Measurements from ENCODE around the gene C10orf67. TPM values are rescaled to one million over a fixed set of nuclear protein-coding genes. Genes with fewer than 3 reads are reported as not detected.
A peak's percentile ranks its signal among the peaks of the same experiment; 100 is the strongest.

Gene C10orf67
- total RNA-seq, 1 experiment from 2014 or later, result not detected

- Histone ChIP-seq H3K27me3 (ENCODE audit: control insufficient read depth, insufficient read depth, low read length) (no peaks in the 10 kb centered on the region; the same call in 1 of the 2 replicates), H3K4me3 (ENCODE audit: low read depth in 2 of 2, low read length in 2 of 2) (no peak overlapping the region), H3K4me1 (ENCODE audit: control insufficient read depth, insufficient read depth, low read length) (no peaks in the 10 kb centered on the region), H3K36me3 (ENCODE audit: control insufficient read depth, insufficient read depth, low read length) (no peaks in the 10 kb centered on the region), H3K27ac (ENCODE audit: low read length) (no peak overlapping the region), H3K9me3 (ENCODE audit: control insufficient read depth, insufficient read depth, low read depth, low read length) (no peaks in the 10 kb centered on the region)
- CTCF ChIA-PET, result no interaction called here
- intact Hi-C loops (cut with micrococcal nuclease; ENCODE audit: unreplicated experiment), result no loop called here
- ATAC-seq (no peak), DNase-seq (ENCODE audit: low read depth, low spot score) (no peak)
- BruUV-seq (replicated peaks), result no TSS peak
- no peak for TF ChIP-seq SIN3A (IDR thresholded peaks at IDR 0.05; ENCODE audit: borderline replicate concordance, insufficient read depth, low read depth, low read length)
- no peak for TF ChIP-seq TCF7L2 (IDR thresholded peaks at IDR 0.05; ENCODE audit: low read depth, low read length)
- TF ChIP-seq, protein P1, sequence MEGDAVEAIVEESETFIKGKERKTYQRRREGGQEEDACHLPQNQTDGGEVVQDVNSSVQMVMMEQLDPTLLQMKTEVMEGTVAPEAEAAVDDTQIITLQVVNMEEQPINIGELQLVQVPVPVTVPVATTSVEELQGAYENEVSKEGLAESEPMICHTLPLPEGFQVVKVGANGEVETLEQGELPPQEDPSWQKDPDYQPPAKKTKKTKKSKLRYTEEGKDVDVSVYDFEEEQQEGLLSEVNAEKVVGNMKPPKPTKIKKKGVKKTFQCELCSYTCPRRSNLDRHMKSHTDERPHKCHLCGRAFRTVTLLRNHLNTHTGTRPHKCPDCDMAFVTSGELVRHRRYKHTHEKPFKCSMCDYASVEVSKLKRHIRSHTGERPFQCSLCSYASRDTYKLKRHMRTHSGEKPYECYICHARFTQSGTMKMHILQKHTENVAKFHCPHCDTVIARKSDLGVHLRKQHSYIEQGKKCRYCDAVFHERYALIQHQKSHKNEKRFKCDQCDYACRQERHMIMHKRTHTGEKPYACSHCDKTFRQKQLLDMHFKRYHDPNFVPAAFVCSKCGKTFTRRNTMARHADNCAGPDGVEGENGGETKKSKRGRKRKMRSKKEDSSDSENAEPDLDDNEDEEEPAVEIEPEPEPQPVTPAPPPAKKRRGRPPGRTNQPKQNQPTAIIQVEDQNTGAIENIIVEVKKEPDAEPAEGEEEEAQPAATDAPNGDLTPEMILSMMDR (IDR thresholded peaks at IDR 0.05), result peak; percentile 41
- in situ Hi-C loops (cut with HindIII; ENCODE audit: low pct_unique_long_range_greater_than_20kb, low sequenced_read_pairs), result no loop called here
- POLR2A ChIA-PET, result interaction anchor here (0.5 kb wide), 1 partner anchor 10 kb away, joined by 3 read pairs; no protein-coding TSS in a partner anchor
Measured at GRCh38 chr10:23338155-23338828, 6.3 kb downstream of the C10orf67 start.

- TF ChIP-seq POLR2AphosphoS5 (IDR thresholded peaks at IDR 0.05; ENCODE audit: low read depth, low read length) (no peak), REST (IDR thresholded peaks at IDR 0.05; ENCODE audit: insufficient read depth in 1 of 2, low read depth in 2 of 2, low read length in 1 of 2) (no peak), TCF7L2 (IDR thresholded peaks at IDR 0.05; ENCODE audit: low read depth, low read length) (no peak), SIN3A (IDR thresholded peaks at IDR 0.05; ENCODE audit: borderline replicate concordance, insufficient read depth, low read depth, low read length) (no peak)
- TF ChIP-seq, protein P1 (IDR thresholded peaks at IDR 0.05), result no peak
- in situ Hi-C loops (cut with HindIII; ENCODE audit: low pct_unique_long_range_greater_than_20kb, low sequenced_read_pairs) (no loop called here), intact Hi-C loops (cut with micrococcal nuclease; ENCODE audit: unreplicated experiment) (no loop called here)
- no TSS peak for BruUV-seq (replicated peaks)
- ChIA-PET POLR2A (no interaction called here), CTCF (no interaction called here)
- H3K27ac ChIP-seq (ENCODE audit: low read length), result no peak overlapping the region
- ATAC-seq (no peak), DNase-seq (ENCODE audit: low read depth, low spot score) (no peak)
- H3K4me1 ChIP-seq (ENCODE audit: control insufficient read depth, insufficient read depth, low read length), result no peaks in the 10 kb centered on the region
- H3K27me3 ChIP-seq (ENCODE audit: control insufficient read depth, insufficient read depth, low read length), result no peaks in the 10 kb centered on the region; the same call in 1 of the 2 replicates
- H3K36me3 ChIP-seq (ENCODE audit: control insufficient read depth, insufficient read depth, low read length), result no peaks in the 10 kb centered on the region
- no peaks in the 10 kb centered on the region for H3K9me3 ChIP-seq (ENCODE audit: control insufficient read depth, insufficient read depth, low read depth, low read length)
- no peak overlapping the region for H3K4me3 ChIP-seq (ENCODE audit: low read depth in 2 of 2, low read length in 2 of 2)
Measured at GRCh38 chr10:23337616-23338015, 7.0 kb downstream of the C10orf67 start.

Data from Panc1 (cell line).